ENCODE measurements around the gene PLSCR5.

The PLSCR5 gene

GRCh38 chr3:146542978-146543377, 62.2 kb downstream of the PLSCR5 start:
- peak overlapping the region; percentile 85 for H3K9ac ChIP-seq
- TF ChIP-seq, protein P1, sequence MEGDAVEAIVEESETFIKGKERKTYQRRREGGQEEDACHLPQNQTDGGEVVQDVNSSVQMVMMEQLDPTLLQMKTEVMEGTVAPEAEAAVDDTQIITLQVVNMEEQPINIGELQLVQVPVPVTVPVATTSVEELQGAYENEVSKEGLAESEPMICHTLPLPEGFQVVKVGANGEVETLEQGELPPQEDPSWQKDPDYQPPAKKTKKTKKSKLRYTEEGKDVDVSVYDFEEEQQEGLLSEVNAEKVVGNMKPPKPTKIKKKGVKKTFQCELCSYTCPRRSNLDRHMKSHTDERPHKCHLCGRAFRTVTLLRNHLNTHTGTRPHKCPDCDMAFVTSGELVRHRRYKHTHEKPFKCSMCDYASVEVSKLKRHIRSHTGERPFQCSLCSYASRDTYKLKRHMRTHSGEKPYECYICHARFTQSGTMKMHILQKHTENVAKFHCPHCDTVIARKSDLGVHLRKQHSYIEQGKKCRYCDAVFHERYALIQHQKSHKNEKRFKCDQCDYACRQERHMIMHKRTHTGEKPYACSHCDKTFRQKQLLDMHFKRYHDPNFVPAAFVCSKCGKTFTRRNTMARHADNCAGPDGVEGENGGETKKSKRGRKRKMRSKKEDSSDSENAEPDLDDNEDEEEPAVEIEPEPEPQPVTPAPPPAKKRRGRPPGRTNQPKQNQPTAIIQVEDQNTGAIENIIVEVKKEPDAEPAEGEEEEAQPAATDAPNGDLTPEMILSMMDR (conservative IDR thresholded peaks at IDR 0.05; ENCODE audit: low read depth, low read length): no peak
- peak overlapping the region; percentile 69 for H3K4me3 ChIP-seq (IDR thresholded peaks at IDR 0.05; ENCODE audit: insufficient read depth, low read depth, low read length)
- no peaks in the 10 kb centered on the region for H3K36me3 ChIP-seq (ENCODE audit: insufficient read depth)
- H2AFZ ChIP-seq (ENCODE audit: low read depth): no peak overlapping the region
- H3K79me2 ChIP-seq (ENCODE audit: insufficient read depth, low read depth): peaks cover 64% of the 10 kb centered on the region
- H3K27ac ChIP-seq: peak overlapping the region; percentile 77; the same call in 1 of the 2 replicates
- H3K27me3 ChIP-seq (ENCODE audit: insufficient read depth, low read depth): no peaks in the 10 kb centered on the region
- peak overlapping the region; percentile 97 for H3K4me2 ChIP-seq
- peaks cover 84% of the 10 kb centered on the region for H3K4me1 ChIP-seq (ENCODE audit: low read depth, poor library complexity, severe bottlenecking)
- no peaks in the 10 kb centered on the region for H4K20me1 ChIP-seq (ENCODE audit: insufficient read depth)

- Histone ChIP-seq H3K27me3 (ENCODE audit: insufficient read depth, low read depth) (no peaks in the 10 kb centered on the region), H3K36me3 (ENCODE audit: insufficient read depth) (no peaks in the 10 kb centered on the region), H3K4me3 (IDR thresholded peaks at IDR 0.05; ENCODE audit: insufficient read depth, low read depth, low read length) (no peak overlapping the region), H2AFZ (ENCODE audit: low read depth) (no peak overlapping the region), H3K4me2 (peak overlapping the region; percentile 97), H3K27ac (peak overlapping the region; percentile 82), H3K9ac (peak overlapping the region; percentile 24; the same call in 1 of the 2 replicates), H3K79me2 (ENCODE audit: insufficient read depth, low read depth) (peaks cover 72% of the 10 kb centered on the region), H4K20me1 (ENCODE audit: insufficient read depth) (no peaks in the 10 kb centered on the region), H3K4me1 (ENCODE audit: low read depth, poor library complexity, severe bottlenecking) (peaks cover 84% of the 10 kb centered on the region)
- TF ChIP-seq, protein P1 (conservative IDR thresholded peaks at IDR 0.05; ENCODE audit: low read depth, low read length): no peak
These were observed 63.0 kb downstream of the PLSCR5 start for GRCh38 chr3:146542179-146542578.

DNA sequence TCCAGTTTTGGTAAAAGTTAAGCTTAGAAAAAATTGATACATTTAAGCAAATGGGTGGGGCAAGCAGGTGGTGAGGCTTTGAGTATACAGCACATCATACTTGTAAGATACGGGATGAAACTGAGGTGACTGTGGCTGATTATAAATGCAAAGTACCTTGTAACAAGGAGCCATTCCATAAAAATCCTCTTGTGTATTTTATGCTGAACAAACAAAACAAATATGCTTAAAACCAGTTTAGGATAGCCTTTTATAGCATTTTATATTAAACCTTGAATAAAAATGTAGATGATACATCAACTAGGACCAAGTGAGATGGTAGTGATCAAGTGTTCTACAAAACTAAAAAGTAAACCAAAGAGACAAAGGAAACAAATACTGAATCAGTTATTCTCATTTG, 64.2 kb downstream of the PLSCR5 start:
- peaks cover 82% of the 10 kb centered on the region for H3K79me2 ChIP-seq (ENCODE audit: insufficient read depth, low read depth)
- no peak overlapping the region for H3K4me3 ChIP-seq (IDR thresholded peaks at IDR 0.05; ENCODE audit: insufficient read depth, low read depth, low read length)

DNA sequence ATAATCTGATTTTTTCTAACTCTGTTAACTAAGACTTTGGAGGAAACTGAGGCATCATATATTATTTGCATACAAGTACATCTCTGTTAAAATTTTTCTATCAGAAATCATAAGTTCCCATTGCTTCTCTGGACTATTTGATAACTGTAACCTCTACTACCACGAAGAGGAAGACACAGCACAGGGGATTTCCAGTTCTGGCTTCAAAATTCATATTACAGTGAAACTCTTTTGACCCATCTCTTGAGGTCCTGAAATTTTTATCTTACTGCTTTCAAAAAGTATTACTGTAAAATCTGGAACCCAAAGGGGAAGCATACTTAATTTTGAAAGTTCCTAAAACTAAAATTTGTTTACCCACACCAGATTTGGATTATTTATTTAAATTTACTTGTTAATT, 64.9 kb downstream of the PLSCR5 start:
- Histone ChIP-seq H3K36me3 (ENCODE audit: insufficient read depth) (no peaks in the 10 kb centered on the region), H3K4me1 (ENCODE audit: low read depth, poor library complexity, severe bottlenecking) (peaks cover 67% of the 10 kb centered on the region), H3K27me3 (ENCODE audit: insufficient read depth, low read depth) (no peaks in the 10 kb centered on the region), H3K27ac (peak overlapping the region; percentile 82), H3K4me2 (peak overlapping the region; percentile 97), H3K9ac (peak overlapping the region; percentile 36; the same call in 1 of the 2 replicates), H3K4me3 (IDR thresholded peaks at IDR 0.05; ENCODE audit: insufficient read depth, low read depth, low read length) (no peak overlapping the region), H3K79me2 (ENCODE audit: insufficient read depth, low read depth) (peaks cover 90% of the 10 kb centered on the region), H4K20me1 (ENCODE audit: insufficient read depth) (no peaks in the 10 kb centered on the region), H2AFZ (ENCODE audit: low read depth) (no peak overlapping the region)
- TF ChIP-seq, protein P1 (conservative IDR thresholded peaks at IDR 0.05; ENCODE audit: low read depth, low read length): no peak

More for the DNA sequence above, 64.2 kb downstream of the PLSCR5 start:
- Histone ChIP-seq H3K27me3 (ENCODE audit: insufficient read depth, low read depth) (no peaks in the 10 kb centered on the region), H3K4me1 (ENCODE audit: low read depth, poor library complexity, severe bottlenecking) (peaks cover 72% of the 10 kb centered on the region), H3K27ac (peak overlapping the region; percentile 82), H2AFZ (ENCODE audit: low read depth) (no peak overlapping the region), H4K20me1 (ENCODE audit: insufficient read depth) (no peaks in the 10 kb centered on the region), H3K9ac (peak overlapping the region; percentile 36; the same call in 1 of the 2 replicates), H3K4me2 (peak overlapping the region; percentile 97), H3K36me3 (ENCODE audit: insufficient read depth) (no peaks in the 10 kb centered on the region)
- TF ChIP-seq, protein P1 (conservative IDR thresholded peaks at IDR 0.05; ENCODE audit: low read depth, low read length): no peak
